ENCODE measurements around the gene PDE7B.

DNA sequence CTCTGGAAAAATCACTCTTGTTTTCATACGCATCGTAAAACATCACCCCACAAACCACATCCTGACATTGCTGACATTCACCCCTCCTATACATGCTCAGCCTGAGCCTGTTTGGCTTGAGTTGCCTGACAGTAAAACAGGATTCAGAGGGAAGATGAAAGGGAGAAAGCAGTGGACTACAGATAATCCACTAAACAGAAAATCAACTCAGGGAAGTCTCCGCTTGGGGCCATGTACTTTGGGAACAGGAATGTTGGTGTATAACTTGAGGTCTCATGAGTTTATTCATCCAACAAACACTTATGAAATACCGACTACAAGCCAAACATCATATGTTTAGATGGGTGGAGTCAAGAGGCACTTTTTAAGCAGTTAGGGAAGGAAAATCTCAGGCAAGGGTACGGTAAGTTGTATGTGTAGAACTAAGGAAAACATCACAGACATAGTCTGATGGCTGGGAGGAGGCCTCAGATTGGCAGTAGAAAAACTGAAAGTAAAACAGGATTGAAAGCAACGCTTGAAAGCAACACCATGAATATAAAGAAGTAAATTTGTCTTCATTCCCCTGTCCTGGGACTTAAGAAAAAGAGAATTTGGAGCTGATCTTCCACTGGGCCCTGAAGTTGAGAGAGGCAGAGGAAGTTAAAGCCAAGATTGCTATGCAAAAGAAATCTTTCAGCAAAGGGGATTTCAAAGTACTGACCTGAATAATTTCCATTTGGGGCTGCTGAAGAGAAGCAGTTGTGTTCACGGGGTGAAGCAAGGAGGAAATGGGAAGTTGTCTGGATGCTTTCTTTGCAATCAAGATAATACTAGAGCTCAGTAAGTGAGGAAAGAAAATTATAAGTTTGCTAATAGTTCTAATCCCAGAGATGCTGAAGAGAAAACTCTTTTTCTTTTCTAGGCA, 28.8 kb downstream of the PDE7B start:
- no peak for TF ChIP-seq POLR2A (IDR thresholded peaks at IDR 0.05)
- TF ChIP-seq CTCF (IDR thresholded peaks at IDR 0.05): no peak
- TF ChIP-seq EP300 (IDR thresholded peaks at IDR 0.05): no peak

All from tibial nerve (tissue), 4 donors.